ENCODE data around the gene TNF. TPM values are rescaled to one million over a fixed set of nuclear protein-coding genes. Genes with fewer than 3 reads are reported as not detected.

TNF gene
- total RNA-seq, 1 experiment from 2014 or later: 0.31 TPM

DNA sequence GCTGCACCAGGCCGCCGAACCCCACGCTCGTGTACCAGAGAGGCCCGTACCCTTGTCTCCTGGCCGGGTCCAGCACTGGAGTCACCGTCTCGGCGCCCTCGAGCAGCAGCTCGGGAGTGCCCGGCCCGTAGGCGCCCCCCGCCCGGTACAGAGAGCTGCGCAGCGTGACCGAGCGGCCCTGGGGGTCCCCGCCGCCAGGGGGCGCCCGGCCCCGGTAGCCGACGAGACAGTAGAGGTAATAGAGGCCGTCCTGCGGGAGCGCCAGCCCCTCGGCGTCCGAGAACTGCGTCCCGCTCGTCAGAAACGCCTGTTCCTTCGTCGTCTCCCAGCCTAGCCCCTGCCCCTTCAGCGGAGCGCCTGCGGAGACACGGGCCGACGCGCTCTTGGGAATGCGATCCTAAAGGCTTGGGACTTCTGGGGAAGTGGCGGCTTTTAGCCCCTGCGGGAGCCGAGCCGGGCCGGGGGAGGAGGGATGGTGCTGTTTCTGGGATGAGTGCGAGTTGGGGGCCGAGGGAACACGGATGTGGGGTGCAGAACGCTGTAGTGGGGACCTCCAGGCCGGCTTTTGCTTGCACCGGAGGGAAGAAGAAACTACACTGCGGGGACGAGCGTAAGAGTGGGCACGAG lies 5.6 kb downstream of the TNF start (continued):
- TF ChIP-seq, protein P1, sequence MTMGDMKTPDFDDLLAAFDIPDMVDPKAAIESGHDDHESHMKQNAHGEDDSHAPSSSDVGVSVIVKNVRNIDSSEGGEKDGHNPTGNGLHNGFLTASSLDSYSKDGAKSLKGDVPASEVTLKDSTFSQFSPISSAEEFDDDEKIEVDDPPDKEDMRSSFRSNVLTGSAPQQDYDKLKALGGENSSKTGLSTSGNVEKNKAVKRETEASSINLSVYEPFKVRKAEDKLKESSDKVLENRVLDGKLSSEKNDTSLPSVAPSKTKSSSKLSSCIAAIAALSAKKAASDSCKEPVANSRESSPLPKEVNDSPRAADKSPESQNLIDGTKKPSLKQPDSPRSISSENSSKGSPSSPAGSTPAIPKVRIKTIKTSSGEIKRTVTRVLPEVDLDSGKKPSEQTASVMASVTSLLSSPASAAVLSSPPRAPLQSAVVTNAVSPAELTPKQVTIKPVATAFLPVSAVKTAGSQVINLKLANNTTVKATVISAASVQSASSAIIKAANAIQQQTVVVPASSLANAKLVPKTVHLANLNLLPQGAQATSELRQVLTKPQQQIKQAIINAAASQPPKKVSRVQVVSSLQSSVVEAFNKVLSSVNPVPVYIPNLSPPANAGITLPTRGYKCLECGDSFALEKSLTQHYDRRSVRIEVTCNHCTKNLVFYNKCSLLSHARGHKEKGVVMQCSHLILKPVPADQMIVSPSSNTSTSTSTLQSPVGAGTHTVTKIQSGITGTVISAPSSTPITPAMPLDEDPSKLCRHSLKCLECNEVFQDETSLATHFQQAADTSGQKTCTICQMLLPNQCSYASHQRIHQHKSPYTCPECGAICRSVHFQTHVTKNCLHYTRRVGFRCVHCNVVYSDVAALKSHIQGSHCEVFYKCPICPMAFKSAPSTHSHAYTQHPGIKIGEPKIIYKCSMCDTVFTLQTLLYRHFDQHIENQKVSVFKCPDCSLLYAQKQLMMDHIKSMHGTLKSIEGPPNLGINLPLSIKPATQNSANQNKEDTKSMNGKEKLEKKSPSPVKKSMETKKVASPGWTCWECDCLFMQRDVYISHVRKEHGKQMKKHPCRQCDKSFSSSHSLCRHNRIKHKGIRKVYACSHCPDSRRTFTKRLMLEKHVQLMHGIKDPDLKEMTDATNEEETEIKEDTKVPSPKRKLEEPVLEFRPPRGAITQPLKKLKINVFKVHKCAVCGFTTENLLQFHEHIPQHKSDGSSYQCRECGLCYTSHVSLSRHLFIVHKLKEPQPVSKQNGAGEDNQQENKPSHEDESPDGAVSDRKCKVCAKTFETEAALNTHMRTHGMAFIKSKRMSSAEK (CRISPR knock-in tag; IDR thresholded peaks at IDR 0.05; ENCODE audit: borderline replicate concordance): no peak
- TF ChIP-seq TP53 (CRISPR knock-in tag; IDR thresholded peaks at IDR 0.05) (no peak), FOXJ3 (CRISPR knock-in tag; IDR thresholded peaks at IDR 0.05; ENCODE audit: borderline replicate concordance) (no peak), FOXP1 (CRISPR knock-in tag; IDR thresholded peaks at IDR 0.05; ENCODE audit: borderline replicate concordance) (peak; percentile 72; the same call in 1 of the 2 replicates), GTF2I (CRISPR knock-in tag; conservative IDR thresholded peaks at IDR 0.05) (no peak), ESRRA (CRISPR knock-in tag; IDR thresholded peaks at IDR 0.05; ENCODE audit: borderline replicate concordance) (peak; percentile 70; the same call in 1 of the 2 replicates), NR3C1 (CRISPR knock-in tag; conservative IDR thresholded peaks at IDR 0.05; ENCODE audit: low read depth) (no peak), NFE2L1 (CRISPR knock-in tag; IDR thresholded peaks at IDR 0.05) (no peak), CREB1 (CRISPR knock-in tag; IDR thresholded peaks at IDR 0.05) (0 out of 2 replicates have a peak, but pooled peaks have one; percentile 38), ZNF219 (CRISPR knock-in tag; IDR thresholded peaks at IDR 0.05; ENCODE audit: borderline replicate concordance) (no peak; the same call in none of the 2 replicates), PRRX2 (CRISPR knock-in tag; IDR thresholded peaks at IDR 0.05) (0 out of 2 replicates have a peak, but pooled peaks have one; percentile 43)
- TF ChIP-seq, protein P2, sequence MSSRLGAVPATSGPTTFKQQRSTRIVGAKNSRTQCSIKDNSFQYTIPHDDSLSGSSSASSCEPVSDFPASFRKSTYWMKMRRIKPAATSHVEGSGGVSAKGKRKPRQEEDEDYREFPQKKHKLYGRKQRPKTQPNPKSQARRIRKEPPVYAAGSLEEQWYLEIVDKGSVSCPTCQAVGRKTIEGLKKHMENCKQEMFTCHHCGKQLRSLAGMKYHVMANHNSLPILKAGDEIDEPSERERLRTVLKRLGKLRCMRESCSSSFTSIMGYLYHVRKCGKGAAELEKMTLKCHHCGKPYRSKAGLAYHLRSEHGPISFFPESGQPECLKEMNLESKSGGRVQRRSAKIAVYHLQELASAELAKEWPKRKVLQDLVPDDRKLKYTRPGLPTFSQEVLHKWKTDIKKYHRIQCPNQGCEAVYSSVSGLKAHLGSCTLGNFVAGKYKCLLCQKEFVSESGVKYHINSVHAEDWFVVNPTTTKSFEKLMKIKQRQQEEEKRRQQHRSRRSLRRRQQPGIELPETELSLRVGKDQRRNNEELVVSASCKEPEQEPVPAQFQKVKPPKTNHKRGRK (CRISPR knock-in tag; IDR thresholded peaks at IDR 0.05; ENCODE audit: borderline replicate concordance): no peak
- TF ChIP-seq, protein P3, sequence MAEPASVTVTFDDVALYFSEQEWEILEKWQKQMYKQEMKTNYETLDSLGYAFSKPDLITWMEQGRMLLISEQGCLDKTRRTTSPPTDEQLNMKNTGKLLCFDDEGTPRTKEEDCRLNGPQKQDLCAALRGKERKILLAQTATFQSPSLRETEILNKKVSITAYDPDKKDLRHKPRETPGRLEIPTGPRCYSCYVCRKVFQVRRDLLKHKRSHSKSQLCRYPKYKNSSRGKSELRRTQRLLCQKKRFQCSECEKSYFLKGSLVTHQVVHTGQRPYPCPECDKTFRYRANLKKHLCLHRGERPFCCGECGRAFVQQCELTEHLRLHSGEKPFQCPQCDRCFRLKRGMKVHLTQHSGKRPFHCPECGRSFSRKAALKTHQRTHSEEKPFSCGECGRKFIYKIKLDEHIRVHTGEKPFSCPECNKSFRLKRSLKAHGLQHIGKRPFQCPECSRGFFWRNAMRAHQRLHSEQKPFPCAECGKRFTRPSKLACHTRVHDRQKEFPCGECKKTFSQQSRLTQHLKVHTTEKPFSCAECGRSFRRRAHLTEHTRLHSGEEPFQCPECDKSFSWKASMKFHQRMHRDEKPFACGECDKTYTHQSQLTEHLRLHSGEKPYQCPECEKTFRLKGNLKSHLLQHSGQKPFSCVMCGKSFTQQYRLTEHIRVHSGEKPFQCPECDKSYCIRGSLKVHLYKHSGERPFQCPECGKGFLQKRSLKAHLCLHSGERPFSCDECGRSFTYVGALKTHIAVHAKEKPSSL (CRISPR knock-in tag; conservative IDR thresholded peaks at IDR 0.05): no peak

DNA sequence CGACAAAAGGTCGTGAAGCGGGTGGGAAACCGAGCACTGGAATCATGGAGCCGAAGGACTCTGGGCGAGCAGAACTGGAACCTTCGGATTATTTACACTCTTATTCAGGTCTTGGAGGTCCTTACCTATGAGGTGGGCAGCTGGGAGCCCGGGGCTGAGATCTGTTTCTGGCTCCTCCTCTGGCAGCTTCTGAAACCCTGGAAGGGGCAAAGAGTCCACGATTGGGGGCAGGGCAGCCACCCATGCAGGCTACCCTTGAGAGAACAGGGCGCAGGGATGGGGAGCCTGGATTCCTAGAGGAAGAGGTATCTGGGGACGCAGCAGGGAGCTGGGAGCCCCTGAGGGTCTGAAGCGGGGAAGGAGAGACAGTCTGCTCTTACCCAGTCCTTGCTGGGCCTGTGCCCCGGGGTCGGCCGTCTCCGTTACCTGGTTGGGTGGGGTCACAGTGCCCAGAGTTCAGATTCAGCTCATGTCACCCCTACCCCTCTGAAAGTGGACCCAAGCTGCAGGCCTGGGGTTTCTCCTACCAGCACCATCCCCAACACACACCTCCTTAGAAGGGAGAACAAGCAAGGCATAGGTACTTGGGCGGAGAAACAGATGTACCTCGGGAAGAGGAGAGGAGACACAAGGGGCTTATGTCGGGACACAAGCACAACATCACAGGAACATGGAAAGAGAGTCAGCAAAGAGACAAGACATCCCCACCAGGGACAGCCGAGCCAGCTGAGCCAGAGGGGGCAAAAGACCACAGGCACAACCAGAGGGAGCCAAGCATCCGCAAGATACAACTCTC lies 6.3 kb downstream of the TNF start:
- TF ChIP-seq ZNF423 (CRISPR knock-in tag; IDR thresholded peaks at IDR 0.05): peak; percentile 11; the same call in 1 of the 2 replicates
- TF ChIP-seq, protein P4, sequence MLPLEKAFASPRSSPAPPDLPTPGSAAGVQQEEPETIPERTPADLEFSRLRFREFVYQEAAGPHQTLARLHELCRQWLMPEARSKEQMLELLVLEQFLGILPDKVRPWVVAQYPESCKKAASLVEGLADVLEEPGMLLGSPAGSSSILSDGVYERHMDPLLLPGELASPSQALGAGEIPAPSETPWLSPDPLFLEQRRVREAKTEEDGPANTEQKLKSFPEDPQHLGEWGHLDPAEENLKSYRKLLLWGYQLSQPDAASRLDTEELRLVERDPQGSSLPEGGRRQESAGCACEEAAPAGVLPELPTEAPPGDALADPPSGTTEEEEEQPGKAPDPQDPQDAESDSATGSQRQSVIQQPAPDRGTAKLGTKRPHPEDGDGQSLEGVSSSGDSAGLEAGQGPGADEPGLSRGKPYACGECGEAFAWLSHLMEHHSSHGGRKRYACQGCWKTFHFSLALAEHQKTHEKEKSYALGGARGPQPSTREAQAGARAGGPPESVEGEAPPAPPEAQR (CRISPR knock-in tag; IDR thresholded peaks at IDR 0.05): no peak
- ATAC-seq: peak; percentile 5
- H3K4me3 Mint-ChIP-seq: peak overlapping the region; percentile 92
- H3K27me3 Mint-ChIP-seq (ENCODE audit: low read depth): peaks cover 42% of the 10 kb centered on the region
- no peaks in the 10 kb centered on the region for H3K9me3 Mint-ChIP-seq
- ChIA-PET CTCF (interaction anchor here (0.5 to 15.1 kb wide), 23 partner anchors 7 to 281 kb away, joined by 3 to 293 read pairs (median 4); partner anchors contain the start of genes ATP6V1G2, C6orf47, NCR3 and NEU1), POLR2A (interaction anchor here (1.1 to 1.4 kb wide), 3 partner anchors 24 to 281 kb away, joined by 3 read pairs; partner anchors contain the start of genes DDX39B and NEU1)
- DNase-seq (ENCODE audit: low spot score): no peak
- peak overlapping the region; percentile 10; the same call in 1 of the 2 replicates for H3K27ac Mint-ChIP-seq
- peaks cover 38% of the 10 kb centered on the region for H3K4me1 Mint-ChIP-seq
- no peaks in the 10 kb centered on the region for H3K36me3 Mint-ChIP-seq
